ENCODE measurements around the gene CCRL2. TPM values are rescaled to one million over a fixed set of nuclear protein-coding genes. Genes with fewer than 3 reads are reported as not detected.

The CCRL2 gene
- total and polyA plus RNA-seq, 2 of the 8 experiments (the other 6 are each of a cell fraction or from before 2014, with no cell fraction given), result not detected

DNA sequence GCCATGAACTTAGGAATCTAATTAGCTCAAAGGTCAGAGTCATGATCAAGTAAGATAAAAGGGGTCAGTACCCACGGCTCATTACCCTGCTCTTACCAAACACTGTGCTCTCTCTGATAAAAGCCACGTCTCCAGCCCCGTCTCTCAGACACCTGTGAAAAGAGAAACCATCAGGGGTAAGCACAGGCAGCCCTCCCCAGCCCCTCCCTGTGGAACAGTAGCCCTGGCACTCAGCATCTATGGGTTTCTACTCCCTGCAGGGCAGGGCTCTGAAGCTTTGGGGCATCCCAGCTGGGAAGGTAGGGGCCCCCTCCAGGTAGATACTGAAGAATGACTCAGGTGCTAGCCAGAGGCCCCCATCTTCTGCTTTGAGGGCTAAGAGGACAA lies 47.1 kb downstream of the CCRL2 start:
- Histone ChIP-seq H3K36me3 (ENCODE audit: control insufficient read depth in 2 of 4, insufficient read depth in 4 of 4, low read length in 3 of 4) (no peaks in the 10 kb centered on the region), H3K4ac (replicated peaks; ENCODE audit: insufficient read length, low read depth, low read length) (no peak overlapping the region), H2BK15ac (ENCODE audit: low read length) (no peak overlapping the region), H2BK120ac (replicated peaks; ENCODE audit: low read depth, low read length) (no peak overlapping the region), H3K9ac (replicated peaks in 1 of 4; ENCODE audit: extremely low read depth in 1 of 4, low read depth in 3 of 4, low read length in 3 of 4) (no peak overlapping the region), H3K4me1 (replicated peaks in 1 of 4; ENCODE audit: control insufficient read depth in 3 of 4, insufficient read depth in 4 of 4, low read length in 3 of 4) (no peaks in the 10 kb centered on the region), H2BK5ac (ENCODE audit: low read depth, low read length) (no peak overlapping the region), H4K91ac (replicated peaks; ENCODE audit: insufficient read length, low read length) (no peak overlapping the region), H3K14ac (ENCODE audit: insufficient read length) (no peak overlapping the region), H2BK12ac (ENCODE audit: low read depth, low read length) (no peak overlapping the region), H2AFZ (ENCODE audit: low read length) (no peak overlapping the region), H3K9me3 (ENCODE audit: insufficient read depth in 2 of 2, low read depth in 1 of 2, low read length in 1 of 2) (no peaks in the 10 kb centered on the region), H3K18ac (ENCODE audit: extremely low read depth, low read length) (no peak overlapping the region), H3K27me3 (replicated peaks in 1 of 4; ENCODE audit: control insufficient read depth in 3 of 4, extremely low read depth in 1 of 4, insufficient read depth in 3 of 4, low read length in 3 of 4) (no peaks in the 10 kb centered on the region), H3K79me1 (ENCODE audit: low read depth, low read length) (no peaks in the 10 kb centered on the region), H3K56ac (replicated peaks; ENCODE audit: insufficient read length, low read depth, low read length) (no peak overlapping the region), H4K5ac (ENCODE audit: insufficient read length, low read depth, low read length) (no peak overlapping the region), H2BK20ac (ENCODE audit: low read length) (no peak overlapping the region), H4K8ac (ENCODE audit: extremely low read depth, insufficient read depth, low read length) (no peak overlapping the region), H3K23me2 (ENCODE audit: low read depth, low read length) (no peaks in the 10 kb centered on the region), H2AK5ac (ENCODE audit: low read depth, low read length) (no peak overlapping the region), H4K20me1 (replicated peaks in 1 of 2; ENCODE audit: control insufficient read depth in 1 of 2, insufficient read depth in 2 of 2, low read length in 2 of 2) (no peaks in the 10 kb centered on the region), H3K23ac (ENCODE audit: insufficient read length) (no peak overlapping the region), H3K4me3 (ENCODE audit: extremely low read depth in 1 of 4, insufficient read depth in 2 of 4, low read depth in 3 of 4, low read length in 4 of 4) (no peak overlapping the region), H3K27ac (ENCODE audit: low read depth, low read length) (no peak overlapping the region), H3K4me2 (ENCODE audit: insufficient read depth in 1 of 2, low read depth in 2 of 2, low read length in 2 of 2) (no peak overlapping the region), H3K79me2 (ENCODE audit: control insufficient read depth in 1 of 2, insufficient read depth in 2 of 2, low read length in 2 of 2) (no peaks in the 10 kb centered on the region)
- TF ChIP-seq KDM1A (IDR thresholded peaks at IDR 0.05; ENCODE audit: borderline replicate concordance, low read length) (no peak), CHD1 (IDR thresholded peaks at IDR 0.05; ENCODE audit: low read depth, low read length) (no peak), ATF2 (IDR thresholded peaks at IDR 0.05; ENCODE audit: low read length) (no peak), SUZ12 (IDR thresholded peaks at IDR 0.05; ENCODE audit: low read length) (no peak), EP300 (IDR thresholded peaks at IDR 0.05; ENCODE audit: borderline replicate concordance in 1 of 2, low read depth in 2 of 2, low read length in 2 of 2) (no peak), JUN (IDR thresholded peaks at IDR 0.05; ENCODE audit: low read depth, low read length) (no peak), KDM5A (IDR thresholded peaks at IDR 0.05; ENCODE audit: low read length) (no peak), SIN3A (conservative IDR thresholded peaks at IDR 0.05 in 1 of 2, IDR thresholded peaks at IDR 0.05 in 1 of 2; ENCODE audit: low read depth in 1 of 2, low read length in 2 of 2) (no peak), SIRT6 (IDR thresholded peaks at IDR 0.05; ENCODE audit: low read length) (no peak), NANOG (IDR thresholded peaks at IDR 0.05; ENCODE audit: insufficient read depth, low read depth, low read length, poor library complexity, severe bottlenecking) (no peak), CEBPB (IDR thresholded peaks at IDR 0.05; ENCODE audit: low read depth, low read length) (no peak), POLR2A (IDR thresholded peaks at IDR 0.05; ENCODE audit: control extremely low read depth in 1 of 2, low read depth in 2 of 2, low read length in 2 of 2) (no peak), SP4 (IDR thresholded peaks at IDR 0.05; ENCODE audit: low read length) (no peak)
- ChIA-PET CTCF (ENCODE audit: partially characterized antibody) (interaction anchor here (0.9 to 4.5 kb wide), 4 partner anchors 8 to 76 kb away, joined by 3 to 22 read pairs (median 4); no protein-coding TSS in a partner anchor), POLR2A (ENCODE audit: partially characterized antibody) (no interaction called here)
- FAIRE-seq (no peak), DNase-seq (ENCODE audit: low read depth in 1 of 2, low spot score in 2 of 2) (no peak)
- 76% methylated on average over 3 of the region's 3 CpGs; no CpG with 5 or more reads in 1 of the 2 experiments for WGBS, 2 experiments (ENCODE audit: extremely low coverage in 1 of 2, insufficient coverage in 1 of 2, insufficient read length in 1 of 2, insufficient replicate concordance in 2 of 2, low coverage in 1 of 2, low lambda C conversion rate in 2 of 2, missing lambda C conversion rate in 1 of 2)

All from H1 (cell line).